ENCODE results near the gene ARF5. TPM values are rescaled to one million over a fixed set of nuclear protein-coding genes. Genes with fewer than 3 reads are reported as not detected.
A peak's percentile ranks its signal among the peaks of the same experiment; 100 is the strongest.
"Not testable (repeated sequence)": the region's sequence is repeated elsewhere in the genome, so short reads cannot be mapped to it uniquely, and the experiment has no call there.

Gene ARF5
- polyA plus RNA-seq = 100 to 1,000 TPM; 205 to 249 (median 223) TPM
- long read RNA-seq, donor 1, transcript ARF5-204 (5 exons, 1,509 nt) = minor isoform, 7 of 232 reads
- long read RNA-seq, donor 1, transcript ARF5-201 (6 exons, 1,103 nt) = major isoform, 202 of 232 reads
- long read RNA-seq, donor 1, partial matches to known transcripts = 20 of 232 reads
- long read RNA-seq, donor 1, other reads (novel, unspliced or antisense) = 0 of 232 reads
- long read RNA-seq, donor 2, transcript ARF5-201 (6 exons, 1,103 nt) = major isoform, 34 of 83 reads
- long read RNA-seq, donor 2, partial matches to known transcripts = 45 of 83 reads
- long read RNA-seq, donor 2, other reads (novel, unspliced or antisense) = 0 of 83 reads
- long read RNA-seq, donor 3, transcript ARF5-201 (6 exons, 1,103 nt) = major isoform, 72 of 100 reads
- long read RNA-seq, donor 3, partial matches to known transcripts = 23 of 100 reads
- long read RNA-seq, donor 3, other reads (novel, unspliced or antisense) = 0 of 100 reads
- long read RNA-seq, donor 4, partial matches to known transcripts = 0 of 4 reads
- long read RNA-seq, donor 4, other reads (novel, unspliced or antisense) = 0 of 4 reads
- long read RNA-seq, donor 5, transcript ARF5-201 (6 exons, 1,103 nt) = major isoform, 24 of 35 reads
- long read RNA-seq, donor 5, partial matches to known transcripts = 11 of 35 reads
- long read RNA-seq, donor 5, other reads (novel, unspliced or antisense) = 0 of 35 reads
- long read RNA-seq, donor 6, transcript ARF5-201 (6 exons, 1,103 nt) = major isoform, 76 of 95 reads
- long read RNA-seq, donor 6, partial matches to known transcripts = 19 of 95 reads
- long read RNA-seq, donor 6, other reads (novel, unspliced or antisense) = 0 of 95 reads
- long read RNA-seq, donor 7, transcript ARF5-201 (6 exons, 1,103 nt) = major isoform, 134 of 163 reads
- long read RNA-seq, donor 7, partial matches to known transcripts = 25 of 163 reads
- long read RNA-seq, donor 7, other reads (novel, unspliced or antisense) = 0 of 163 reads
- long read RNA-seq, donor 8, transcript ARF5-201 (6 exons, 1,103 nt) = major isoform, 8 of 20 reads
- long read RNA-seq, donor 8, partial matches to known transcripts = 12 of 20 reads
- long read RNA-seq, donor 8, other reads (novel, unspliced or antisense) = 0 of 20 reads
- long read RNA-seq, donor 9, transcript ARF5-201 (6 exons, 1,103 nt) = major isoform, 18 of 42 reads
- long read RNA-seq, donor 9, partial matches to known transcripts = 24 of 42 reads
- long read RNA-seq, donor 9, other reads (novel, unspliced or antisense) = 0 of 42 reads
- long read RNA-seq, donor 10, transcript ARF5-204 (5 exons, 1,509 nt) = minor isoform, 6 of 253 reads
- long read RNA-seq, donor 10, transcript ARF5-201 (6 exons, 1,103 nt) = major isoform, 120 of 253 reads
- long read RNA-seq, donor 10, partial matches to known transcripts = 126 of 253 reads
- long read RNA-seq, donor 10, other reads (novel, unspliced or antisense) = 0 of 253 reads

- DNase-seq = peak; percentile 84 to 94
- Histone ChIP-seq H3K4me3 (ENCODE audit: low read depth in 1 of 3, low read length in 3 of 3) (peak within 1 kb of the TSS; percentile 84 to 99 (median 94)), H3K4me1 (ENCODE audit: control insufficient read depth in 3 of 3, insufficient read depth in 2 of 3, low read depth in 1 of 3, low read length in 2 of 3) (peaks cover 0 to 29% (median 23%) of the 10 kb centered on the region in 3 donors), H3K27ac (ENCODE audit: low read depth in 1 of 3, low read length in 2 of 3) (peak within 1 kb of the TSS; percentile 59 to 94 (median 88)), H3K27me3 (ENCODE audit: control insufficient read depth in 3 of 3, insufficient read depth in 3 of 3, low read length in 3 of 3) (no peaks in the 10 kb centered on the region), H3K36me3 (ENCODE audit: control insufficient read depth in 3 of 3, insufficient read depth in 2 of 3, low read depth in 1 of 3, low read length in 3 of 3) (peaks cover 0 to 37% (median 8%) of the 10 kb centered on the region in 3 donors), H3K9me3 (ENCODE audit: control insufficient read depth in 2 of 2, insufficient read depth in 1 of 2, low read depth in 1 of 2, low read length in 1 of 2) (no peaks in the 10 kb centered on the region)
- no peak for FAIRE-seq
- 1% methylated on average over 44 to 77 of the region's 77 CpGs for WGBS, 3 donors
These were observed at the start of gene ARF5 for GRCh38 chr7:127588019-127588696. Gene ARF5, plus strand, starts transcription at chr7:127588411. Its CDS starts 88 bp downstream, at chr7:127588499.

- Histone ChIP-seq H3K27me3 (ENCODE audit: control insufficient read depth in 3 of 3, insufficient read depth in 3 of 3, low read length in 3 of 3) (peaks cover 0 to 14% (median 6%) of the 10 kb centered on the region in 3 donors), H3K27ac (ENCODE audit: low read depth in 1 of 3, low read length in 2 of 3) (no peak overlapping the region), H3K36me3 (ENCODE audit: control insufficient read depth in 3 of 3, insufficient read depth in 2 of 3, low read depth in 1 of 3, low read length in 3 of 3) (no peaks in the 10 kb centered on the region), H3K4me1 (ENCODE audit: control insufficient read depth in 3 of 3, insufficient read depth in 2 of 3, low read depth in 1 of 3, low read length in 2 of 3) (no peaks in the 10 kb centered on the region), H3K9me3 (ENCODE audit: control insufficient read depth in 2 of 2, insufficient read depth in 1 of 2, low read depth in 1 of 2, low read length in 1 of 2) (no peaks in the 10 kb centered on the region), H3K4me3 (ENCODE audit: low read depth in 1 of 3, low read length in 3 of 3) (no peak overlapping the region)
- WGBS, 3 donors = 56 to 75% (median 71%) methylated on average over 9 of the region's 9 CpGs
- FAIRE-seq (no peak), DNase-seq (no peak)
These were observed 49.1 kb upstream of the ARF5 start for GRCh38 chr7:127539116-127539515.

GRCh38 chr7:127540461-127540860 is 47.8 kb upstream of the ARF5 start:
- FAIRE-seq = not testable (repeated sequence)

GRCh38 chr7:127541548-127541947 is 46.7 kb upstream of the ARF5 start:
- H3K9me3 ChIP-seq (ENCODE audit: control insufficient read depth in 2 of 2, insufficient read depth in 1 of 2, low read depth in 1 of 2, low read length in 1 of 2) = peaks cover 0 to 7% of the 10 kb centered on the region in 2 donors
- 80 to 96% (median 90%) methylated on average over 4 of the region's 4 CpGs for WGBS, 3 donors
- H3K36me3 ChIP-seq (ENCODE audit: control insufficient read depth in 3 of 3, insufficient read depth in 2 of 3, low read depth in 1 of 3, low read length in 3 of 3) = no peaks in the 10 kb centered on the region
- DNase-seq = no peak
- H3K4me1 ChIP-seq (ENCODE audit: control insufficient read depth in 3 of 3, insufficient read depth in 2 of 3, low read depth in 1 of 3, low read length in 2 of 3) = no peaks in the 10 kb centered on the region
- H3K27me3 ChIP-seq (ENCODE audit: control insufficient read depth in 3 of 3, insufficient read depth in 3 of 3, low read length in 3 of 3) = peaks cover 0 to 8% (median 2%) of the 10 kb centered on the region in 3 donors
- H3K4me3 ChIP-seq (ENCODE audit: low read depth in 1 of 3, low read length in 3 of 3) = no peak overlapping the region
- no peak for FAIRE-seq
- no peak overlapping the region for H3K27ac ChIP-seq (ENCODE audit: low read depth in 1 of 3, low read length in 2 of 3)

More at GRCh38 chr7:127540461-127540860, 47.8 kb upstream of the ARF5 start:
- not testable (repeated sequence) for DNase-seq; H3K27ac ChIP-seq (ENCODE audit: low read depth in 1 of 3, low read length in 2 of 3); H3K4me3 ChIP-seq (ENCODE audit: low read depth in 1 of 3, low read length in 3 of 3); H3K4me1 ChIP-seq (ENCODE audit: control insufficient read depth in 3 of 3, insufficient read depth in 2 of 3, low read depth in 1 of 3, low read length in 2 of 3); H3K9me3 ChIP-seq (ENCODE audit: control insufficient read depth in 2 of 2, insufficient read depth in 1 of 2, low read depth in 1 of 2, low read length in 1 of 2); H3K36me3 ChIP-seq (ENCODE audit: control insufficient read depth in 3 of 3, insufficient read depth in 2 of 3, low read depth in 1 of 3, low read length in 3 of 3)
- WGBS, 3 donors = 77 to 92% (median 86%) methylated on average over 7 to 10 of the region's 10 CpGs
- H3K27me3 ChIP-seq (ENCODE audit: control insufficient read depth in 3 of 3, insufficient read depth in 3 of 3, low read length in 3 of 3) = peaks cover 0 to 14% (median 2%) of the 10 kb centered on the region in 3 donors

GRCh38 chr7:127546313-127546712 is 41.9 kb upstream of the ARF5 start:
- WGBS, 3 donors = 80 to 88% (median 87%) methylated on average over 1 of the region's 1 CpG

GRCh38 chr7:127550247-127550646 is 38.0 kb upstream of the ARF5 start:
- 60 to 62% (median 62%) methylated on average over 1 of the region's 1 CpG for whole genome bisulfite sequencing, 3 donors
- Histone ChIP-seq H3K4me3 (ENCODE audit: low read depth in 1 of 3, low read length in 3 of 3) (no peak overlapping the region), H3K36me3 (ENCODE audit: control insufficient read depth in 3 of 3, insufficient read depth in 2 of 3, low read depth in 1 of 3, low read length in 3 of 3) (no peaks in the 10 kb centered on the region), H3K4me1 (ENCODE audit: control insufficient read depth in 3 of 3, insufficient read depth in 2 of 3, low read depth in 1 of 3, low read length in 2 of 3) (no peaks in the 10 kb centered on the region), H3K27ac (ENCODE audit: low read depth in 1 of 3, low read length in 2 of 3) (no peak overlapping the region), H3K27me3 (ENCODE audit: control insufficient read depth in 3 of 3, insufficient read depth in 3 of 3, low read length in 3 of 3) (no peaks in the 10 kb centered on the region), H3K9me3 (ENCODE audit: control insufficient read depth in 2 of 2, insufficient read depth in 1 of 2, low read depth in 1 of 2, low read length in 1 of 2) (peaks cover 0 to 7% of the 10 kb centered on the region in 2 donors)
- FAIRE-seq (no peak), DNase-seq (no peak)

More at GRCh38 chr7:127546313-127546712, 41.9 kb upstream of the ARF5 start:
- Histone ChIP-seq H3K9me3 (ENCODE audit: control insufficient read depth in 2 of 2, insufficient read depth in 1 of 2, low read depth in 1 of 2, low read length in 1 of 2) (peaks cover 0 to 7% of the 10 kb centered on the region in 2 donors), H3K4me3 (ENCODE audit: low read depth in 1 of 3, low read length in 3 of 3) (no peak overlapping the region), H3K36me3 (ENCODE audit: control insufficient read depth in 3 of 3, insufficient read depth in 2 of 3, low read depth in 1 of 3, low read length in 3 of 3) (no peaks in the 10 kb centered on the region), H3K27me3 (ENCODE audit: control insufficient read depth in 3 of 3, insufficient read depth in 3 of 3, low read length in 3 of 3) (no peaks in the 10 kb centered on the region), H3K4me1 (ENCODE audit: control insufficient read depth in 3 of 3, insufficient read depth in 2 of 3, low read depth in 1 of 3, low read length in 2 of 3) (no peaks in the 10 kb centered on the region), H3K27ac (ENCODE audit: low read depth in 1 of 3, low read length in 2 of 3) (no peak overlapping the region)
- no peak for DNase-seq
- FAIRE-seq = no peak

- DNase-seq (no peak), FAIRE-seq (no peak)
- H3K4me1 ChIP-seq (ENCODE audit: control insufficient read depth in 3 of 3, insufficient read depth in 2 of 3, low read depth in 1 of 3, low read length in 2 of 3) = no peaks in the 10 kb centered on the region
- no peak overlapping the region for H3K4me3 ChIP-seq (ENCODE audit: low read depth in 1 of 3, low read length in 3 of 3)
- no peaks in the 10 kb centered on the region for H3K36me3 ChIP-seq (ENCODE audit: control insufficient read depth in 3 of 3, insufficient read depth in 2 of 3, low read depth in 1 of 3, low read length in 3 of 3)
- H3K9me3 ChIP-seq (ENCODE audit: control insufficient read depth in 2 of 2, insufficient read depth in 1 of 2, low read depth in 1 of 2, low read length in 1 of 2) = no peaks in the 10 kb centered on the region
- no peak overlapping the region for H3K27ac ChIP-seq (ENCODE audit: low read depth in 1 of 3, low read length in 2 of 3)
- H3K27me3 ChIP-seq (ENCODE audit: control insufficient read depth in 3 of 3, insufficient read depth in 3 of 3, low read length in 3 of 3) = no peaks in the 10 kb centered on the region
- whole genome bisulfite sequencing, 3 donors = 69 to 91% (median 82%) methylated on average over 4 of the region's 4 CpGs
These were observed 36.3 kb upstream of the ARF5 start for GRCh38 chr7:127551941-127552340.

All from small intestine (tissue), 16 donors.